ENCODE data around the gene LIN7A. TPM values are rescaled to one million over a fixed set of nuclear protein-coding genes. Genes with fewer than 3 reads are reported as not detected.

The LIN7A gene
- total RNA-seq, 3 donors from 2014 or later = 0.36 to 4.1 (median 3.1) TPM

DNA sequence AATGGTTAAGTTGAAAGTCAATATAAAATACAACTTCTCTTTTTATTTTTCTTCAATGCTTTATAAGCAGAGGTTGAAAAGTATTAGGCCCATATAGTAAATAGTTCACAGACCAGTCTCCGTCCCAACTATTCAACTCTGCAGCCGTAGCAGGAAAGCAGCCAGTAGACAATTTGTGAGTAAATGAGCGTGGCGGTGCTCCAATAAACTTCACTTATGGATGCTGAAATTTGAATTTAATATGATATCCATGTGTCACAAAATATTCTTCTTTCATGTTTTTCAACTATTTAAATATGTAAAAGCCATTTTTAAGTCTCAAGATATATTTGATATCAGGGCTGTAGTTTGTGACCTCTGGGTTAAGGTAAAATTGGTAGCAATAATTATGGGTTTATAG lies 17.7 kb downstream of the LIN7A start:
- no peaks in the 10 kb centered on the region for H3K36me3 ChIP-seq (ENCODE audit: low read depth)

DNA sequence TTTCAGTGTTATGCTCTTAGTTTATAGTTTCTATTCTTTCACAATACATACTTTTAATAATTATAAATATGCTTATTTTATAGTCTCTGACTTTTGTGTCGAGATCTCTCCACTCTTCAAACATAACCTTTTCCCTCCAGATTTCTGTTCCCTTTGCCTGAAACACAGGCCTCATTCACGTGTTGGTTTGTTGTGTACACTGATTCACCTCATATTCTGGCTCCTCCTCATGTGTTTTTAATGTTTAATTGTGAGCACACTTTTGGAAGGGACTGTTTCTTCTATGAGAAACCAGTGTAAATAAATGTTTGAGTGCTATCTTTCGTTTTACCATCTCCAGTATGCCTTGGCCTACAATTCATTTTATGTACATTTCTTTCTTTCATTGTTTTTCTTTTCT lies 20.1 kb downstream of the LIN7A start:
- Histone ChIP-seq H3K4me3 (no peak overlapping the region), H3K9me3 (no peaks in the 10 kb centered on the region), H3K36me3 (ENCODE audit: low read depth) (no peaks in the 10 kb centered on the region), H3K4me1 (ENCODE audit: low read depth) (no peaks in the 10 kb centered on the region)
- TF ChIP-seq, protein P1, sequence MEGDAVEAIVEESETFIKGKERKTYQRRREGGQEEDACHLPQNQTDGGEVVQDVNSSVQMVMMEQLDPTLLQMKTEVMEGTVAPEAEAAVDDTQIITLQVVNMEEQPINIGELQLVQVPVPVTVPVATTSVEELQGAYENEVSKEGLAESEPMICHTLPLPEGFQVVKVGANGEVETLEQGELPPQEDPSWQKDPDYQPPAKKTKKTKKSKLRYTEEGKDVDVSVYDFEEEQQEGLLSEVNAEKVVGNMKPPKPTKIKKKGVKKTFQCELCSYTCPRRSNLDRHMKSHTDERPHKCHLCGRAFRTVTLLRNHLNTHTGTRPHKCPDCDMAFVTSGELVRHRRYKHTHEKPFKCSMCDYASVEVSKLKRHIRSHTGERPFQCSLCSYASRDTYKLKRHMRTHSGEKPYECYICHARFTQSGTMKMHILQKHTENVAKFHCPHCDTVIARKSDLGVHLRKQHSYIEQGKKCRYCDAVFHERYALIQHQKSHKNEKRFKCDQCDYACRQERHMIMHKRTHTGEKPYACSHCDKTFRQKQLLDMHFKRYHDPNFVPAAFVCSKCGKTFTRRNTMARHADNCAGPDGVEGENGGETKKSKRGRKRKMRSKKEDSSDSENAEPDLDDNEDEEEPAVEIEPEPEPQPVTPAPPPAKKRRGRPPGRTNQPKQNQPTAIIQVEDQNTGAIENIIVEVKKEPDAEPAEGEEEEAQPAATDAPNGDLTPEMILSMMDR (IDR thresholded peaks at IDR 0.05) = no peak
- DNase-seq = no peak
- ATAC-seq = no peak
- intact Hi-C loops (cut with DNase I, micrococcal nuclease) = no loop called here

More for the DNA sequence above, 17.7 kb downstream of the LIN7A start:
- intact Hi-C loops (cut with DNase I, micrococcal nuclease) = no loop called here
- TF ChIP-seq, protein P1 (IDR thresholded peaks at IDR 0.05) = no peak
- H3K4me3 ChIP-seq = no peak overlapping the region
- H3K9me3 ChIP-seq = no peaks in the 10 kb centered on the region
- ATAC-seq = no peak
- no peak for DNase-seq
- no peaks in the 10 kb centered on the region for H3K4me1 ChIP-seq (ENCODE audit: low read depth)

DNA sequence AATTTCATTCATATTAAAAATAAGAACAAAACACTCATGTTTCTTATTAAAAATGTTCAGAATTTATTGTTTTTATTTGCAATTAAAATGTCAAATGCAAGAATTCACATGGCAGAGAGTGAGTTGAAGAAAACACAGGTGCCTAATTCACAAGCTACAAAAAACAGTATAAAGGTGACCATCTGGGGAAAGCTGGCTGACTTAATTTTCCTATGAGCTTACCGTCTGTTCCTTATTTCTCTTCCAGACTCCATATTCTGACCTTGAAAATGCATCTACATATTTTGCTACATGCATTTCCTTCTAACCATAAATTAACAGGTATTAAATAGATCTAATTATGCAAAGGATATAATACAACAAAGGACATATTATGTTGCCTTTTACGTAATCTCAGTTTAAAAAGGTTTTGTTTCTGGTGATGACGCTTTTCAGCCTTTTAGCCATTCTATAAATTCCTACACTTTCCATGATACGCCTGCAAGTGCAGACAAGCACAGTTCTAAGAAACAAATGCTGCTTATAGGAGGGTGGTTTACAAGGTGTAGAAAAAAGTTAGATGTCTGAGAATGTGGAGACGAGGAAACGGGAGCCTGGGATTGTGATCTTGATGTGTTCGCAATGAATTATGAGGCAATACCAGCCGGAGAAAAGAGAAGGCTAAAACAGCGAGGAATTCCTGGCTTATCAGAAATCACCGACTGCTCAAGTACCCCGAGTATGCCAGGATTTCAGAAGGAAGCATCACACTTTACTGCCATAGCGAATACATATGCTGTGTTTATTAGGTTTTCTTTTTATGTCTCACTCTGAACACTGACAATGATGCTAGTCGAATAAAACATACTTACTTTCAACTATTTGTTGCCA lies 24.6 kb downstream of the LIN7A start:
- TF ChIP-seq, protein P1 (IDR thresholded peaks at IDR 0.05) = no peak
- Histone ChIP-seq H3K36me3 (ENCODE audit: low read depth) (no peaks in the 10 kb centered on the region), H3K9me3 (no peaks in the 10 kb centered on the region), H3K4me1 (ENCODE audit: low read depth) (no peaks in the 10 kb centered on the region), H3K4me3 (no peak overlapping the region)
- intact Hi-C loops (cut with DNase I, micrococcal nuclease) = no loop called here
- ATAC-seq (no peak), DNase-seq (no peak)

DNA sequence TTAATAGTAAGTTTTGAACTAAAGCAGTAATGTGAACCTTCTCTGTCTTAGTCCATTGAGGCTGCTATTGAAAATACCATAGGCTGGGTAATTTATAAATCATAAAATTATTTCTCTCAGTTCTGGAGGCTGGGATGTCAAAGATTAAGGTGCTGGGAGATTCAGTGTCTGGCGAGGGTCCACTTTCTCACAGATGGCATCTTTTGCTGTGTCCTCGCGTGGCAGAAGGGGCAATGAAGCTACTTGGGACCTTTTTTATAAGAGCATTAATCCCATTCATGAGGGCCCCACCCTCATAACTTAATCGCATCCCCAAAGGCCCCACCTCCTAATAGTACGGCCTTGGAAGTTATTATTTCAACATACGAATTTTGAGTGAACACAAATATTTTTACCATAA lies 28.4 kb downstream of the LIN7A start:
- no peak for DNase-seq
- no peaks in the 10 kb centered on the region for H3K4me1 ChIP-seq (ENCODE audit: low read depth)
- no peaks in the 10 kb centered on the region for H3K9me3 ChIP-seq
- TF ChIP-seq, protein P1 (IDR thresholded peaks at IDR 0.05) = no peak
- no peaks in the 10 kb centered on the region for H3K36me3 ChIP-seq (ENCODE audit: low read depth)
- no peak for ATAC-seq
- intact Hi-C loops (cut with DNase I, micrococcal nuclease) = no loop called here
- no peak overlapping the region for H3K4me3 ChIP-seq

DNA sequence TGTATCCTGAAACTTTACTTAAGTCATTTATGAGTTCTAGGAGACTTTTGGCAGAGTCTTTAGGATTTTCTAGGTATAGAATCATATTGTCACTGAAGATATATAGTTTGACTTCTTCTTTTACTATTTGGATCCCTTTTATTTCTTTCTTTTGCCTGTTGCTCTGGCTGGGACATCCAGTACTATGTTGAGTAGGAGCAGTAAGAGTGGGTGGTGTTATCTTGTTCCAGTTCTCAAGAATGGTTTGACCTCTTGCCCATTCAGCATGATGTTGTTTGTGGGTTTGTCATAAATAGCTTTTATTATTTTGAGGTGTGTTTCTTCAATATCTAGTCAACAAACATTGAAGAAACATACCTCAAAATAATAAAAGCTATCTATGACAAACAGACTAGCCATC lies 35.0 kb downstream of the LIN7A start:
- no peaks in the 10 kb centered on the region for H3K9me3 ChIP-seq
- no peak overlapping the region for H3K4me3 ChIP-seq

More for the DNA sequence above, 35.0 kb downstream of the LIN7A start:
- Histone ChIP-seq H3K36me3 (ENCODE audit: low read depth) (no peaks in the 10 kb centered on the region), H3K4me1 (ENCODE audit: low read depth) (no peaks in the 10 kb centered on the region)
- no peak for ATAC-seq
- intact Hi-C loops (cut with DNase I, micrococcal nuclease) = no loop called here
- TF ChIP-seq, protein P1 (IDR thresholded peaks at IDR 0.05) = no peak
- no peak for DNase-seq
